Measurements from ENCODE around the gene PDXP.
A peak's percentile ranks its signal among the peaks of the same experiment; 100 is the strongest.
"Not testable (repeated sequence)": the region's sequence is repeated elsewhere in the genome, so short reads cannot be mapped to it uniquely, and the experiment has no call there.

The PDXP gene

GRCh38 chr22:37650463-37651136 lies 7.9 kb upstream of the PDXP start:
- H3K4me1 ChIP-seq: no peaks in the 10 kb centered on the region
- no peak for DNase-seq
- H3K4me3 ChIP-seq (ENCODE audit: low read depth, low read length): no peak overlapping the region
- no peaks in the 10 kb centered on the region for H3K9me3 ChIP-seq
- no peaks in the 10 kb centered on the region for H3K27me3 ChIP-seq
- no peaks in the 10 kb centered on the region; the same call in 1 of the 2 replicates for H3K36me3 ChIP-seq
- TF ChIP-seq CTCF (IDR thresholded peaks at IDR 0.05; ENCODE audit: low read depth, low read length): no peak

- DNase-seq: no peak
- Histone ChIP-seq H3K9me3 (no peaks in the 10 kb centered on the region), H3K4me3 (ENCODE audit: low read depth, low read length) (no peak overlapping the region), H3K27me3 (no peaks in the 10 kb centered on the region), H3K4me1 (peaks cover 3% of the 10 kb centered on the region; the same call in 1 of the 2 replicates), H3K36me3 (no peaks in the 10 kb centered on the region; the same call in 1 of the 2 replicates)
- TF ChIP-seq CTCF (IDR thresholded peaks at IDR 0.05; ENCODE audit: low read depth, low read length): no peak
Observed at GRCh38 chr22:37654563-37655251, 3.8 kb upstream of the PDXP start.

- peaks cover 4% of the 10 kb centered on the region; the same call in 1 of the 2 replicates for H3K4me1 ChIP-seq
- no peaks in the 10 kb centered on the region; the same call in 1 of the 2 replicates for H3K36me3 ChIP-seq
- no peak for DNase-seq
- H3K27me3 ChIP-seq: no peaks in the 10 kb centered on the region
- no peaks in the 10 kb centered on the region for H3K9me3 ChIP-seq
- no peak for TF ChIP-seq CTCF (IDR thresholded peaks at IDR 0.05; ENCODE audit: low read depth, low read length)
- H3K4me3 ChIP-seq (ENCODE audit: low read depth, low read length): no peak overlapping the region
Observed at GRCh38 chr22:37655252-37655563, 3.3 kb upstream of the PDXP start.

- not testable (repeated sequence) for H3K9me3 ChIP-seq; DNase-seq; H3K27me3 ChIP-seq; H3K4me3 ChIP-seq (ENCODE audit: low read depth, low read length); H3K36me3 ChIP-seq
- peaks cover 10% of the 10 kb centered on the region for H3K4me1 ChIP-seq
Observed at GRCh38 chr22:37656583-37656982, 1.9 kb upstream of the PDXP start.

- DNase-seq: no peak
- no peak for TF ChIP-seq CTCF (IDR thresholded peaks at IDR 0.05; ENCODE audit: low read depth, low read length)
- Histone ChIP-seq H3K4me3 (ENCODE audit: low read depth, low read length) (peak overlapping the region; percentile 85), H3K27me3 (no peaks in the 10 kb centered on the region), H3K9me3 (no peaks in the 10 kb centered on the region), H3K36me3 (peaks cover 4% of the 10 kb centered on the region), H3K4me1 (peaks cover 11% of the 10 kb centered on the region)
Observed at GRCh38 chr22:37657590-37658132, 862 bp upstream of the PDXP start.

- Histone ChIP-seq H3K4me3 (ENCODE audit: low read depth, low read length) (peak overlapping the region; percentile 91), H3K4me1 (peaks cover 11% of the 10 kb centered on the region), H3K36me3 (peaks cover 5% of the 10 kb centered on the region), H3K27me3 (no peaks in the 10 kb centered on the region), H3K9me3 (no peaks in the 10 kb centered on the region)
- no peak for TF ChIP-seq CTCF (IDR thresholded peaks at IDR 0.05; ENCODE audit: low read depth, low read length)
- DNase-seq: no peak
Observed at GRCh38 chr22:37659066-37659896, 758 bp downstream of the PDXP start.

Measured in BE2C (cell line).